ENCODE measurements around the gene H3-3A.
"Not testable (repeated sequence)": the region's sequence is repeated elsewhere in the genome, so short reads cannot be mapped to it uniquely, and the experiment has no call there.

The H3-3A gene

DNA sequence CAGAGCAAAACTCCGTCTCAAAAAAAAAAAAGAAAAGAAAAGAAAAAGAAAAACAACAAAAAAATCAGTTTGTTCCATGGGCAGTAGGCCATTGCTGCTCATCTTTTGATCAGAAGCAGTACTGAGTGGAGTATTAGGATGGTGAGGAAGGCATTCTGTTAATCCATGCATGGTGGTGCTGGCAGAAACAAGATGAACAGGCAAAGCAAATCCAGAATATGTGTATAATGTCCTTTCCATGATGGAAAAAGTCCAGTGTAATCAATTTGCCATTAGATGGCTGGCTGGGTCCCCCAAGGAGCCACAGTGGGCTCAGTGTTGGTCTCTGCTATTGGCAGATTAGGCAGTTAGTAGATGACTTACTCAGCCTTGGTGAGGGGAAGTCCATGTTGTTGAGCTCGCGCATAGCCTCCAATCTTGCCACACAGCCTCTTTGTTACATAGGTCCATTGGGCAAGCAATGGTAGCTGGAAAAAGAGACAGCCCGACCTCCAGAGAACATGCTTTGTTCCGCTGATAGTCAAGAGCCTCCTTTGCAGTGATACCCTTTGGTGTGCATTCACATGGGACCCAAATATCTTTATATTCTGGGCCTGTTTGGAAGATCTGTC lies 23.3 kb downstream of the H3-3A start:
- Histone ChIP-seq H3K27ac (ENCODE audit: low read depth, low read length, severe bottlenecking) (no peak overlapping the region), H3K4me3 (ENCODE audit: extremely low read depth, insufficient read depth, low read length, poor library complexity, severe bottlenecking) (no peak overlapping the region), H3K9me3 (ENCODE audit: control insufficient read depth, low read length) (no peaks in the 10 kb centered on the region), H3K4me1 (ENCODE audit: control insufficient read depth, insufficient read depth, low read length, poor library complexity, severe bottlenecking) (no peaks in the 10 kb centered on the region), H3K36me3 (ENCODE audit: control insufficient read depth, insufficient read depth, low read length) (no peaks in the 10 kb centered on the region)
- WGBS, 2 experiments (ENCODE audit: insufficient coverage in 2 of 2), result 87 to 91% methylated on average over 4 to 5 of the region's 5 CpGs

DNA sequence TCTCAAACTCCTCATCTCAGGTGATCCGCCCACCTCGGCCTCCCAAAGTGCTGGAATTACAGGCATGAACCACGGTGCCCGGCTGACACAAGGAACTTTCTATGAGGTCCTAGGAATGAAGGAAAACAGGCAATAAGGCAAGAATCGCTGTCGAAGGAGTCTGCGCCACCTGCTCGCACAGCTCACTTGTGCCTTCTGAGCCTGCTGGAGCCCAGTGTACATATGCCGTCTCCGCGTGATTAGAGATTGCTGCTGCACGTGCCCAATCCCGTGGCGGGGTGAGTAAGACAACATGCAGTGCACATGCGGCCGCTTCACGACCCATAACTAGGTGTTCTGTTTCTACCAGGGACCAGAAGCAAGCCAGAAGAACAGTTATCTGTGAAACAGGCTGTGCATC lies 24.3 kb downstream of the H3-3A start:
- H3K9me3 ChIP-seq (ENCODE audit: control insufficient read depth, low read length), result no peaks in the 10 kb centered on the region
- no peaks in the 10 kb centered on the region for H3K36me3 ChIP-seq (ENCODE audit: control insufficient read depth, insufficient read depth, low read length)
- no peaks in the 10 kb centered on the region for H3K4me1 ChIP-seq (ENCODE audit: control insufficient read depth, insufficient read depth, low read length, poor library complexity, severe bottlenecking)
- 93 to 94% methylated on average over 16 to 17 of the region's 17 CpGs for WGBS, 2 experiments (ENCODE audit: insufficient coverage in 2 of 2)
- no peak overlapping the region for H3K27ac ChIP-seq (ENCODE audit: low read depth, low read length, severe bottlenecking)
- H3K4me3 ChIP-seq (ENCODE audit: extremely low read depth, insufficient read depth, low read length, poor library complexity, severe bottlenecking), result no peak overlapping the region

DNA sequence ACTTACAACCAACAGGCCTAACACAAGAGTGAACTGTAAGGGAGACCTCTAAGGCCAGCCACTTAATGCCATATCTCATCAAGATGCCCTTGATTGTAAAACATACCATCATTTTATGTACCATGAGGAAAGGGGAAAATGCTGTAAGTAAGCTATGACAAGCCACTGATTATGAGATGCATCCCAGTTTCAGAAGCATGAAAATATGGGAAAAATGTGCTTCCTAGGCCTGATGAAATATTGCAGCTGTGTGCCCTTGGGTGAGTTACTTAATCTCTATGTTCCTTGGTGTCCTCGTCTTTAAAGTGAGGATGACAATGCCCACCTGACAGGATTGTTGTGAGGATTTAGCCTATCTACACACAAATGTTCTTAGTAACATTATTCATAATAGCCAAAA lies 28.9 kb downstream of the H3-3A start:
- no peak overlapping the region for H3K4me3 ChIP-seq (ENCODE audit: extremely low read depth, insufficient read depth, low read length, poor library complexity, severe bottlenecking)
- H3K4me1 ChIP-seq (ENCODE audit: control insufficient read depth, insufficient read depth, low read length, poor library complexity, severe bottlenecking), result no peaks in the 10 kb centered on the region
- no peaks in the 10 kb centered on the region for H3K36me3 ChIP-seq (ENCODE audit: control insufficient read depth, insufficient read depth, low read length)
- no CpG with 5 or more reads among the region's 1 CpG for WGBS, 2 experiments (ENCODE audit: insufficient coverage in 2 of 2)
- no peak overlapping the region for H3K27ac ChIP-seq (ENCODE audit: low read depth, low read length, severe bottlenecking)
- H3K9me3 ChIP-seq (ENCODE audit: control insufficient read depth, low read length), result no peaks in the 10 kb centered on the region

DNA sequence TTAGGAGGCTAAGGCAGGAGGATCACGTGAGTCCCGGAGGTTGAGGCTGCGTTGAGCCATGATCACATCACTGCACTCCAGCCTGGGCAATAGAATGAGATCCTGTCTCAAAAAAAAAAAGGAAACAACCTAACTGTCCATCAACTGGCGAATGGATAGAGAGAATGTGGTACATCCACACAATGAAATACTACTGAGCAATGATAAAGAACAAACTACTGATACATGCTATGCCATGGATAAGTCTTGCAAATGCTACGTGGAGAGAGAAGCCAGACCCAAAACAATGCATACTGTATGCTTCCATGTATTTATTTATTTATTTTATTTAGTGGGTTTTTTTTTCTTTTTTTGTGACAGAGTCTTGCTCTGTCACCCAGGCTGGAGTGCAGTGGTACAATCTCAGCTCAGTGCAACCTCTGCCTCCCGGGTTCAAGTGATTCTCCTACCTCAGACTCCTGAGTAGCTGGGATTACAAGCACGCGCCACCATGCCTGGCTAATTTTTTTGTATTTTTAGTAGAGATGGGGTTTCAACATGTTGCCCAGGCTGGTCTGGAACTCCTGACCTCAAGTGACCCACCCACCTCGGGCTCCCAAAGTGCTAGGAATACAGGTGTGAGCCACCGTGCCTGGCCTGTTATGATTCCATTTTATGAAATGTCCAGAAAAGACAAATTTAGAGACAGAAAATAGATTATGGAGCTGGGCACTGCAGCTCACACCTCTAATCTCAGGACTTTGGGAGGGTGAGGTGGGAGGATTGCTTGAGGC lies 29.7 kb downstream of the H3-3A start:
- H3K27ac ChIP-seq (ENCODE audit: low read depth, low read length, severe bottlenecking); H3K4me1 ChIP-seq (ENCODE audit: control insufficient read depth, insufficient read depth, low read length, poor library complexity, severe bottlenecking); H3K4me3 ChIP-seq (ENCODE audit: extremely low read depth, insufficient read depth, low read length, poor library complexity, severe bottlenecking); H3K36me3 ChIP-seq (ENCODE audit: control insufficient read depth, insufficient read depth, low read length); H3K9me3 ChIP-seq (ENCODE audit: control insufficient read depth, low read length): not testable (repeated sequence)
- 93 to 94% methylated on average over 4 to 7 of the region's 10 CpGs for WGBS, 2 experiments (ENCODE audit: insufficient coverage in 2 of 2)

GRCh38 chr1:226092965-226093364 lies 30.4 kb downstream of the H3-3A start:
- WGBS, 2 experiments (ENCODE audit: insufficient coverage in 2 of 2), result 100% methylated on average over 1 of the region's 3 CpGs; no CpG with 5 or more reads in 1 of the 2 experiments
- H3K4me3 ChIP-seq (ENCODE audit: extremely low read depth, insufficient read depth, low read length, poor library complexity, severe bottlenecking), result no peak overlapping the region

GRCh38 chr1:226093621-226094020 lies 31.1 kb downstream of the H3-3A start:
- H3K4me3 ChIP-seq (ENCODE audit: extremely low read depth, insufficient read depth, low read length, poor library complexity, severe bottlenecking), result no peak overlapping the region
- H3K9me3 ChIP-seq (ENCODE audit: control insufficient read depth, low read length), result no peaks in the 10 kb centered on the region
- H3K4me1 ChIP-seq (ENCODE audit: control insufficient read depth, insufficient read depth, low read length, poor library complexity, severe bottlenecking), result no peaks in the 10 kb centered on the region
- H3K36me3 ChIP-seq (ENCODE audit: control insufficient read depth, insufficient read depth, low read length), result no peaks in the 10 kb centered on the region
- no peak overlapping the region for H3K27ac ChIP-seq (ENCODE audit: low read depth, low read length, severe bottlenecking)
- 84 to 95% methylated on average over 2 of the region's 2 CpGs for WGBS, 2 experiments (ENCODE audit: insufficient coverage in 2 of 2)

More at GRCh38 chr1:226092965-226093364, 30.4 kb downstream of the H3-3A start:
- Histone ChIP-seq H3K27ac (ENCODE audit: low read depth, low read length, severe bottlenecking) (no peak overlapping the region), H3K9me3 (ENCODE audit: control insufficient read depth, low read length) (no peaks in the 10 kb centered on the region), H3K4me1 (ENCODE audit: control insufficient read depth, insufficient read depth, low read length, poor library complexity, severe bottlenecking) (no peaks in the 10 kb centered on the region), H3K36me3 (ENCODE audit: control insufficient read depth, insufficient read depth, low read length) (no peaks in the 10 kb centered on the region)

GRCh38 chr1:226094451-226094850 lies 31.9 kb downstream of the H3-3A start:
- no peak overlapping the region for H3K27ac ChIP-seq (ENCODE audit: low read depth, low read length, severe bottlenecking)
- H3K4me1 ChIP-seq (ENCODE audit: control insufficient read depth, insufficient read depth, low read length, poor library complexity, severe bottlenecking), result no peaks in the 10 kb centered on the region
- H3K36me3 ChIP-seq (ENCODE audit: control insufficient read depth, insufficient read depth, low read length), result no peaks in the 10 kb centered on the region
- 0% methylated on average over 1 of the region's 1 CpG for WGBS, 2 experiments (ENCODE audit: insufficient coverage in 2 of 2)
- H3K4me3 ChIP-seq (ENCODE audit: extremely low read depth, insufficient read depth, low read length, poor library complexity, severe bottlenecking), result no peak overlapping the region
- H3K9me3 ChIP-seq (ENCODE audit: control insufficient read depth, low read length), result no peaks in the 10 kb centered on the region

- 83 to 100% methylated on average over 1 to 2 of the region's 2 CpGs for WGBS, 2 experiments (ENCODE audit: insufficient coverage in 2 of 2)
- Histone ChIP-seq H3K4me3 (ENCODE audit: extremely low read depth, insufficient read depth, low read length, poor library complexity, severe bottlenecking) (no peak overlapping the region), H3K27ac (ENCODE audit: low read depth, low read length, severe bottlenecking) (no peak overlapping the region), H3K4me1 (ENCODE audit: control insufficient read depth, insufficient read depth, low read length, poor library complexity, severe bottlenecking) (no peaks in the 10 kb centered on the region), H3K9me3 (ENCODE audit: control insufficient read depth, low read length) (no peaks in the 10 kb centered on the region), H3K36me3 (ENCODE audit: control insufficient read depth, insufficient read depth, low read length) (no peaks in the 10 kb centered on the region)
Observed at GRCh38 chr1:226095286-226095685, 32.8 kb downstream of the H3-3A start.

- H3K9me3 ChIP-seq (ENCODE audit: control insufficient read depth, low read length), result no peaks in the 10 kb centered on the region
- H3K36me3 ChIP-seq (ENCODE audit: control insufficient read depth, insufficient read depth, low read length), result no peaks in the 10 kb centered on the region
- H3K4me3 ChIP-seq (ENCODE audit: extremely low read depth, insufficient read depth, low read length, poor library complexity, severe bottlenecking), result no peak overlapping the region
- 81 to 86% methylated on average over 5 of the region's 5 CpGs for WGBS, 2 experiments (ENCODE audit: insufficient coverage in 2 of 2)
- peaks cover 6% of the 10 kb centered on the region for H3K4me1 ChIP-seq (ENCODE audit: control insufficient read depth, insufficient read depth, low read length, poor library complexity, severe bottlenecking)
- H3K27ac ChIP-seq (ENCODE audit: low read depth, low read length, severe bottlenecking), result no peak overlapping the region
Observed at GRCh38 chr1:226097866-226098625, 35.5 kb downstream of the H3-3A start.

DNA sequence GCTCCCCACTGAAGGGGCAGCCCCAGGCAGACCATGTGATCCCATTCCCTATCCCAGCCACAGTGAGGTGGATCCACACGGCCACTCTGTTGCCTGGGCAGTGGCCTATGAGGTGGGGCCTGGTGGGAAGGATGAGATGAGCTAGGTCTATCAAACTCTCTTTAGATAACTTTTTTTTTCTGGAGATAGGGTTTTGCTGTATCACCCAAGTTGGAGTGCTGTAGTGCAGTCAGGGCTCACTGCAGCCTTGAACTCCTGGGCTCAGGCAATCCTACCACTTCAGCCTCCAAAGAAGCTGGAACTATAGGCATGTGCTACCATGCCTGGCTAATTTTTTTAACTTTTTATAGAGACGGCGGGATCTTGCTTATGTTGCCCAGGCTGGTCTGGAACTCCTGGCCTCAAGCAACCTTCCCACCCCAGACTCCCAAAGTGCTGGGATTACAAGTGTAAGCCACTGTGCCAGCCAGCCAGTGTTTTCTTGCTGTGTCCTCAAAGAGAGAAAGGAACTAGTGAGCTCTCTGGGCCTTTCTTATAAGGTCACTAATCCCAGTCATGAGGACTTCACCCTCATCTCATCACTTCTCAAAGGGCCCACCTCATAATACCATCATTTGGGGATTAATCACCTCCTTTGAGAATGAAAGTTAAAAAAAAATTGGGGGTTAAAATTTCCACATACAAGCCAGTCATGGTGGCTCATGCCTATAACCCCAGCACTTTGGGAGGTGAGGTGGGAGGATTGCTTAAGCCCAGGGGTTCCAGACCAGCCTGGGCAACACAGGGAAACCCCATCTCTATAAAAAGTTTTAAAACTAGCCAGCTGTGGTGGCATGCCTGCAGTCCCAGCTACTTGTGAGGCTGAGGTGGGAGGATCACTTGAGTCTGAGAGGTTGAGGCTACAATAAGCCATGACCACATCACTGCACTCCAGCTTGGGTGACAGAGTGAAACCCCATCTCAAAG lies 36.6 kb downstream of the H3-3A start:
- peaks cover 6% of the 10 kb centered on the region for H3K4me1 ChIP-seq (ENCODE audit: control insufficient read depth, insufficient read depth, low read length, poor library complexity, severe bottlenecking)

More for the DNA sequence above, 36.6 kb downstream of the H3-3A start:
- no peaks in the 10 kb centered on the region for H3K9me3 ChIP-seq (ENCODE audit: control insufficient read depth, low read length)
- WGBS, 2 experiments (ENCODE audit: insufficient coverage in 2 of 2), result 85 to 89% methylated on average over 2 to 3 of the region's 3 CpGs
- H3K36me3 ChIP-seq (ENCODE audit: control insufficient read depth, insufficient read depth, low read length), result no peaks in the 10 kb centered on the region
- no peak overlapping the region for H3K4me3 ChIP-seq (ENCODE audit: extremely low read depth, insufficient read depth, low read length, poor library complexity, severe bottlenecking)
- H3K27ac ChIP-seq (ENCODE audit: low read depth, low read length, severe bottlenecking), result no peak overlapping the region
